ENCODE data around the gene ADGRE3. TPM values are rescaled to one million over a fixed set of nuclear protein-coding genes. Genes with fewer than 3 reads are reported as not detected.

ADGRE3 gene, protein sequence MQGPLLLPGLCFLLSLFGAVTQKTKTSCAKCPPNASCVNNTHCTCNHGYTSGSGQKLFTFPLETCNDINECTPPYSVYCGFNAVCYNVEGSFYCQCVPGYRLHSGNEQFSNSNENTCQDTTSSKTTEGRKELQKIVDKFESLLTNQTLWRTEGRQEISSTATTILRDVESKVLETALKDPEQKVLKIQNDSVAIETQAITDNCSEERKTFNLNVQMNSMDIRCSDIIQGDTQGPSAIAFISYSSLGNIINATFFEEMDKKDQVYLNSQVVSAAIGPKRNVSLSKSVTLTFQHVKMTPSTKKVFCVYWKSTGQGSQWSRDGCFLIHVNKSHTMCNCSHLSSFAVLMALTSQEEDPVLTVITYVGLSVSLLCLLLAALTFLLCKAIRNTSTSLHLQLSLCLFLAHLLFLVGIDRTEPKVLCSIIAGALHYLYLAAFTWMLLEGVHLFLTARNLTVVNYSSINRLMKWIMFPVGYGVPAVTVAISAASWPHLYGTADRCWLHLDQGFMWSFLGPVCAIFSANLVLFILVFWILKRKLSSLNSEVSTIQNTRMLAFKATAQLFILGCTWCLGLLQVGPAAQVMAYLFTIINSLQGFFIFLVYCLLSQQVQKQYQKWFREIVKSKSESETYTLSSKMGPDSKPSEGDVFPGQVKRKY
- not detected for total RNA-seq

DNA sequence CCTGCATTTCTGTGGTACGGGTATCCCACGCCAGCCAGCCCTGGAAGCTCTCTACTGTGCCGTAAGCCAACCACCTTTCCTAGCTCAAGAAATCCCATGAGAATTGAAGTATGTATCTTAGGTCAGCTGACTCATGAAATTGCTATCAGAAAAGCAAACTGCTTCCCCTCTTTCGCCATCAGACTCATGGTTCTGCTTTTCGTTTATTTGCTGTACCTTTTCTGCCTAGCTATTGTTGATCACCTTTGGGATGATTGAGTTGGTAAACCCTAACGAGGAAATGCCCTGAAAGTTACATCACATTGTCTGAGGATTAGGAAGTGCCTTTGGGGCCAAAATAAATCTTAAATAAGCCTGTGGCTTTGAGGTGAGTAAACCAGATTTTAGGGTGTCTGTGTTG is at the start of gene ADGRE3:
ADGRE3 (minus strand) TSS at position 81 of the 400 bp plus-strand sequence; CDS start at position 7, 74 bp downstream.

DNA sequence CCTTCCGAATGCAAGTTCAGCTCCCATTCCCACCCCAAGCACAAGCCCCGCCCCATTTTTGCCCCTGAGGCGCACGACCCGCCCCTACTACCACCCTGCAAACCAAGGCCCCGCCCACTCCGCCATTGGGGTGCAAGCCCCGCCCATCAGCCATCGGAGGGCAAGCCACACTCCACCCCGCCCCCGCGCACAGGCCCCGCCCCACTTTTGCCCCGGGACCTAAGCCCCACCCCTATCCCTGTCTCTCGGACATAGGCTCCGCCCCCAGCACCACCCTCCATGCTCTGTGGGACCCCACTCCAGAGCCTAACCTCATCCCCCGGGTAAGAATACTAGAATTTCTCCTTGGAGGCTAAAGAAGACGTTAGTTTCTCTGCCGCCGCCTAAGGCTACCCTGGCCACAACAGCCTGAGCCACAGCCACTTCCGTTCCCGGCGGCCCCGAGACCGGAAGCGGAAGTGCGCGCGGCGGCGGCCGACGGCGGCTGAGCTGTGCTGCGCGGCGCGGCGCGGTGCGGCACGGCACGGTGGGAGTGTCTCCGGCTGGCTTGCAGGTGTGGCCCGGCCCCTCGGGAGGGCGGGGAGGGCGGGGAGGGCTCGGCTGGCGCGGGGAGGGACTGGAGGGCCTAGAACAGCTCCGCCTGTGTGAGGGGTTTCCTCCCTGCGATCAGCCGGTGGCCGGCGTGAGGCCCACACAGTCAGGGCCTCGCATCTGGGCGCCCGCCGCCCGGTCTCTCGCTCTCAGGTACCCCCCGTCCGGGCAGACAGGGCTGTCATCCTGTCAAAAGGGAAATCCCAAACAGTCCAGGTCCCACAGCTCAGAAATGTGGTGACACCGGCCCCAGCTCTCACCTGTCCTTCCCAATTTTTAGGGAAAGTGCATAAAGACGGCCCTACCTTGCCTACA is 15.2 kb upstream of the ADGRE3 start, which contains the start of gene ZNF333:
ZNF333 (plus strand) TSS at position 451 of the 906 bp plus-strand sequence. CDS start 3,444 bp downstream, outside the sequence.

DNA sequence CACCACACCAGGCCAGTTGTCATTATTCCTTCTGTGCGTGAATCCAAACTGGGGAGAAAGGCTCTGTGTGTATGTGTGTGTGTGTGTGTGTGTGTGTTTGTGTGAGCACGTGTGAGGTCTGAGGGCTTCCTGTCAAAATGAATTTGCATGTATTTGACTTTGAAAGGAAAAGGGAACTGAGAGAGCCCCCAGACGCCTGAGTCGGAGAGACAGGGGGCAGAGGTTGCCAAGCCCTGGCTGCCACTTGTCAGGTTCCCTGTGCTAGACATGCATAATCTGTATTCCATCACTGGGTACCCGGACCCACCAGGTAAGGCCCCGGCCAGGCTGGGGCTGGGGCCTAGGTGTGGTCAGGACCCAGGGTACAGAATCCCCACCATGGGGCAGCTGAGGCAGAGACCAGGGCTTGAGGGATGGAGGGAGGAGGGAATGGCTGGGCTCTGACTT is 91.7 kb downstream of the ADGRE3 start, which contains the start of gene CLEC17A:
CLEC17A (plus strand) TSS at position 191 of the 447 bp plus-strand sequence; CDS start at position 268, 77 bp downstream.

DNA sequence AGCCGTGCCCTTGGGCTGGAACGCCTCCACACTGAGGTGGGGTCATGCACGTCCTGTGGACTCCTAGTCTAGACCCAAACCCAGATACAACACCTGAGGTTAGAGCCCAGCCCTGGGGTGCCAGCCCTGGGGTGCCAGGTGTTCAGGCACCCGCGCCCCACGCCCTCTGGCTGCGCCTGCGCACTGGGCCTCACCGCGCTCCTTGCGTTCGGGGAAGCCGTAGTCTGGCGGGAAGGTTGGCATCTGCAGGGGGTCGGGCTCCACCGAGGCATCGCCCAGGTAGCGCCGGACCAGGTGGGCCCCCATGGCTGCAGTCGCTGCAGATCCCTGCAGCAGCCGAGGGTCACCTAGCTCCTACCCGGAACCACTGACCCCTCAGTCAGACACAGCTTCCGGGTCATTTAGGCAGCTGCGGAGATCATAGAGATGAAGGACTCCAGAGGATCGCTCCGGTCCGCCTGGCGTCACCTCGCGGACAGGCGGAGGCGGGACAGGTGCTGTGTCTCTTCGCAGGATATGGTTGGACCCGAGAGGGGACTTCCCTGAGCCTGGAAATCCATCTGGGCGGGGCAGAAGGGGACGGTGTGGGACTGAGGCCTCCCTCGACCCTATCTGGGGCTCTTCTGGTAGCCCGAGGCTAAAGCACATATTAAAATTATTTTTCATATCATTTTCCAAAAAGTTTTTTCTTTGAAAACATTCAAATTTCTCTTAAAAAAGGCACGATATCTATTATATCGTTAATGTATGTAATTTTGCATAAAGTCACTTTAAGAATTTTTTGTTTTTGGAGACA is 102.8 kb downstream of the ADGRE3 start, which contains the start of gene NDUFB7:
NDUFB7 (minus strand) TSS at position 372 of the 796 bp plus-strand sequence; CDS start at position 306, 66 bp downstream.

Small RNA genes within 50 kb of the gene (small RNA-seq; reads per million reads assigned to genes)
- gene AC022149.2 (ENCODE audit: low replicate concordance): not detected
- gene RN7SL842P (ENCODE audit: low replicate concordance): not detected

Other genes with a start within 250 kb of the ADGRE3 start
- 82.3 TPM for gene PKN1, start 241.5 kb downstream of the ADGRE3 start, total RNA-seq
- not detected for gene PTGER1, start 199.5 kb downstream of the ADGRE3 start, total RNA-seq
- 26.3 TPM for gene GIPC1, start 178.7 kb downstream of the ADGRE3 start, total RNA-seq
- 28.8 TPM for gene DNAJB1, start 156.4 kb downstream of the ADGRE3 start, total RNA-seq
- 14.7 TPM for gene TECR, start 145.2 kb downstream of the ADGRE3 start, total RNA-seq
- gene NDUFB7, start 102.8 kb downstream of the ADGRE3 start, total RNA-seq: 130 TPM
- not detected for gene CLEC17A, start 91.8 kb downstream of the ADGRE3 start, total RNA-seq
- 68.5 TPM for gene ZNF333, start 15.2 kb upstream of the ADGRE3 start, total RNA-seq
- 0.31 TPM for gene ADGRE2, start 103.7 kb upstream of the ADGRE3 start, total RNA-seq
- not detected for gene OR7A5, start 160.3 kb upstream of the ADGRE3 start, total RNA-seq
- gene OR7C1, start 160.3 kb upstream of the ADGRE3 start, total RNA-seq: not detected
- not detected for gene OR7A10, start 174.1 kb upstream of the ADGRE3 start, total RNA-seq
- gene OR7A17, start 211.3 kb upstream of the ADGRE3 start, total RNA-seq: not detected